Suprapubic skin (tissue), 4 donors: Measurements from ENCODE around the gene TUBB. TPM values are rescaled to one million over a fixed set of nuclear protein-coding genes. Genes with fewer than 3 reads are reported as not detected.
"Not testable (repeated sequence)": the region's sequence is repeated elsewhere in the genome, so short reads cannot be mapped to it uniquely, and the experiment has no call there.

Experiments used
- DNase-seq, 2 donors: peaks; one replicate each; pipeline ENCODE4 v3.0.0-alpha.2; 2019; ENCODE audit warnings: low spot score in 2 of 2
- H3K27ac ChIP-seq: fragments of 200-600 bp; sonication (generic); one replicate; pipeline ENCODE4 v1.5.1; 2019
- H3K27me3 ChIP-seq: fragments of 200-600 bp; sonication (generic); one replicate; pipeline ENCODE4 v1.5.1; 2019
- H3K36me3 ChIP-seq: fragments of 200-600 bp; sonication (generic); one replicate; pipeline ENCODE4 v1.5.1; 2019
- H3K4me1 ChIP-seq: fragments of 200-600 bp; sonication (generic); one replicate; pipeline ENCODE4 v1.5.1; 2019
- H3K4me3 ChIP-seq: fragments of 200-600 bp; sonication (generic); one replicate; pipeline ENCODE4 v1.5.1; 2019; ENCODE audit warnings: mild to moderate bottlenecking
- H3K9me3 ChIP-seq: fragments of 200-600 bp; sonication (generic); one replicate; pipeline ENCODE4 v1.5.1; 2019
- CTCF ChIP-seq, 2 donors: fragments of 200-600 bp in 1 of 2; fragments of 450-650 bp in 1 of 2; sonication (generic) in 1 of 2; IDR thresholded peaks; one replicate each; pipeline ENCODE4 v1.5.1; 2016 to 2019; ENCODE audit warnings: antibody characterized with exemption in 2 of 2, mild to moderate bottlenecking in 1 of 2, moderate library complexity in 1 of 2
- EP300 ChIP-seq: sonication (generic); formaldehyde crosslinking; IDR thresholded peaks from one replicate; pipeline ENCODE4 v1.6.1; 2017; ENCODE audit warnings: antibody characterized with exemption
- POLR2A ChIP-seq, 2 donors: fragments of 450-650 bp; IDR thresholded peaks; one replicate each; pipeline ENCODE4 v1.6.1; 2017; ENCODE audit warnings: antibody characterized with exemption in 2 of 2, mild to moderate bottlenecking in 2 of 2, moderate library complexity in 2 of 2
- POLR2AphosphoS5 ChIP-seq, 3 donors: sonication (generic); formaldehyde crosslinking; IDR thresholded peaks; one replicate each; pipeline ENCODE4 v1.6.1; 2017; ENCODE audit warnings: antibody characterized with exemption in 3 of 3
- WGBS: methylation state at CpG from one replicate; pipeline ENCODE4 v1.1.5; 2018; 5-methylcytosine and 5-hydroxymethylcytosine counted together
- total RNA-seq, 4 donors: library from RNA; depleted of rRNA; stranded (reverse); fragments of >200 nt; gene quantifications; one replicate each; pipeline ENCODE4 v1.1.0, GENCODE V29; 2016

The TUBB gene
- total RNA-seq, 4 donors from 2014 or later: 166 to 348 (median 244) TPM

GRCh38 chr6:30750379-30750668 is 30.2 kb downstream of the TUBB start:
- Histone ChIP-seq H3K27ac (peak overlapping the region; percentile 73), H3K4me3 (no peak overlapping the region), H3K4me1 (peaks cover 62% of the 10 kb centered on the region), H3K36me3 (no peaks in the 10 kb centered on the region), H3K9me3 (no peaks in the 10 kb centered on the region), H3K27me3 (no peaks in the 10 kb centered on the region)
- no peak for DNase-seq
- no peak for TF ChIP-seq CTCF (IDR thresholded peaks at IDR 0.05)
- no peak for TF ChIP-seq EP300
- TF ChIP-seq POLR2A (IDR thresholded peaks at IDR 0.05): no peak
- no peak for TF ChIP-seq POLR2AphosphoS5 (IDR thresholded peaks at IDR 0.05)

GRCh38 chr6:30752157-30752927 is 32.2 kb downstream of the TUBB start:
- DNase-seq: peak; percentile 96 to 97
- peak overlapping the region; percentile 80 for H3K27ac ChIP-seq
- no peaks in the 10 kb centered on the region for H3K9me3 ChIP-seq
- no peaks in the 10 kb centered on the region for H3K36me3 ChIP-seq
- WGBS: 17% methylated on average over 12 of the region's 12 CpGs
- no peak overlapping the region for H3K4me3 ChIP-seq
- H3K27me3 ChIP-seq: no peaks in the 10 kb centered on the region
- peaks cover 75% of the 10 kb centered on the region for H3K4me1 ChIP-seq
- TF ChIP-seq EP300 (no peak), POLR2AphosphoS5 (IDR thresholded peaks at IDR 0.05) (peak in 2 of 3 donors; percentile 74 to 84)

GRCh38 chr6:30754631-30755030 is 34.5 kb downstream of the TUBB start:
- H3K27ac ChIP-seq: no peak overlapping the region
- H3K36me3 ChIP-seq: no peaks in the 10 kb centered on the region
- 84% methylated on average over 3 of the region's 3 CpGs for WGBS

GRCh38 chr6:30756405-30757003 is 36.4 kb downstream of the TUBB start:
- H3K27ac ChIP-seq, H3K4me3 ChIP-seq, H3K36me3 ChIP-seq, DNase-seq, H3K27me3 ChIP-seq, H3K9me3 ChIP-seq: not testable (repeated sequence)
- 96% methylated on average over 7 of the region's 7 CpGs for WGBS
- H3K4me1 ChIP-seq: peaks cover 64% of the 10 kb centered on the region

More at GRCh38 chr6:30754631-30755030, 34.5 kb downstream of the TUBB start:
- no peak for DNase-seq
- no peak for TF ChIP-seq CTCF (IDR thresholded peaks at IDR 0.05)
- no peak for TF ChIP-seq POLR2AphosphoS5 (IDR thresholded peaks at IDR 0.05)
- no peak for TF ChIP-seq POLR2A (IDR thresholded peaks at IDR 0.05)
- TF ChIP-seq EP300: no peak
- Histone ChIP-seq H3K27me3 (no peaks in the 10 kb centered on the region), H3K4me1 (peaks cover 65% of the 10 kb centered on the region), H3K9me3 (no peaks in the 10 kb centered on the region), H3K4me3 (no peak overlapping the region)

- WGBS: 89% methylated on average over 1 of the region's 1 CpG
- H3K36me3 ChIP-seq: no peaks in the 10 kb centered on the region
- no peaks in the 10 kb centered on the region for H3K27me3 ChIP-seq
- TF ChIP-seq POLR2AphosphoS5 (IDR thresholded peaks at IDR 0.05) (no peak), EP300 (no peak), CTCF (IDR thresholded peaks at IDR 0.05) (no peak)
- DNase-seq: no peak
- H3K9me3 ChIP-seq: no peaks in the 10 kb centered on the region
- H3K27ac ChIP-seq: no peak overlapping the region
- H3K4me3 ChIP-seq: no peak overlapping the region
- peaks cover 58% of the 10 kb centered on the region for H3K4me1 ChIP-seq
These were observed 37.2 kb downstream of the TUBB start for GRCh38 chr6:30757261-30757904.

- peak overlapping the region; percentile 34 for H3K27ac ChIP-seq
- no peak overlapping the region for H3K4me3 ChIP-seq
- 87% methylated on average over 10 of the region's 10 CpGs for WGBS
- no peaks in the 10 kb centered on the region for H3K27me3 ChIP-seq
- no peak for TF ChIP-seq POLR2A (IDR thresholded peaks at IDR 0.05)
- TF ChIP-seq CTCF (IDR thresholded peaks at IDR 0.05): no peak
- TF ChIP-seq EP300: no peak
- TF ChIP-seq POLR2AphosphoS5 (IDR thresholded peaks at IDR 0.05): no peak
- H3K4me1 ChIP-seq: peaks cover 58% of the 10 kb centered on the region
- no peaks in the 10 kb centered on the region for H3K9me3 ChIP-seq
- no peak for DNase-seq
- H3K36me3 ChIP-seq: no peaks in the 10 kb centered on the region
These were observed 39.6 kb downstream of the TUBB start for GRCh38 chr6:30759575-30760239.
